OCI-LY3 (cell line): ENCODE measurements around the gene CTAG2.
"Not testable (repeated sequence)": the region's sequence is repeated elsewhere in the genome, so short reads cannot be mapped to it uniquely, and the experiment has no call there.

Source experiments
- EZH2phosphoT487 ChIP-seq: fragments of 200-600 bp; shearing (Covaris generic); IDR thresholded peaks from 2 replicates; pipeline ENCODE4 v1.6.1; 2018; ENCODE audit warnings: antibody characterized with exemption, mixed run types, low read depth
- TF ChIP-seq, protein P1 (sequence below): fragments of 200-600, 300-600 bp; sonication (generic); IDR thresholded peaks from 2 replicates; pipeline ENCODE4 v1.5.1; 2014; ENCODE audit warnings: antibody characterized with exemption, low read length, low read depth

- TF ChIP-seq, protein P1, sequence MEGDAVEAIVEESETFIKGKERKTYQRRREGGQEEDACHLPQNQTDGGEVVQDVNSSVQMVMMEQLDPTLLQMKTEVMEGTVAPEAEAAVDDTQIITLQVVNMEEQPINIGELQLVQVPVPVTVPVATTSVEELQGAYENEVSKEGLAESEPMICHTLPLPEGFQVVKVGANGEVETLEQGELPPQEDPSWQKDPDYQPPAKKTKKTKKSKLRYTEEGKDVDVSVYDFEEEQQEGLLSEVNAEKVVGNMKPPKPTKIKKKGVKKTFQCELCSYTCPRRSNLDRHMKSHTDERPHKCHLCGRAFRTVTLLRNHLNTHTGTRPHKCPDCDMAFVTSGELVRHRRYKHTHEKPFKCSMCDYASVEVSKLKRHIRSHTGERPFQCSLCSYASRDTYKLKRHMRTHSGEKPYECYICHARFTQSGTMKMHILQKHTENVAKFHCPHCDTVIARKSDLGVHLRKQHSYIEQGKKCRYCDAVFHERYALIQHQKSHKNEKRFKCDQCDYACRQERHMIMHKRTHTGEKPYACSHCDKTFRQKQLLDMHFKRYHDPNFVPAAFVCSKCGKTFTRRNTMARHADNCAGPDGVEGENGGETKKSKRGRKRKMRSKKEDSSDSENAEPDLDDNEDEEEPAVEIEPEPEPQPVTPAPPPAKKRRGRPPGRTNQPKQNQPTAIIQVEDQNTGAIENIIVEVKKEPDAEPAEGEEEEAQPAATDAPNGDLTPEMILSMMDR, result not testable (repeated sequence)
- TF ChIP-seq EZH2phosphoT487, result not testable (repeated sequence)
Observed at GRCh38 chrX:154607976-154608375, 45.4 kb downstream of the CTAG2 start.
